B cell (primary cell): ENCODE measurements around the gene HIRIP3. TPM values are rescaled to one million over a fixed set of nuclear protein-coding genes. Genes with fewer than 3 reads are reported as not detected.

Source experiments
- ATAC-seq: fragments of 200-7000 bp; cut with Tn5 transposase; one replicate; pipeline ENCODE4 v1.10.0; 2021; ENCODE audit warnings: low read depth, mild to moderate bottlenecking, moderate number of reproducible peaks, moderate library complexity
- CTCF ChIA-PET: fragments of 350-600 bp; sonication (Branson Sonifier 250); formaldehyde crosslinking; loops from one replicate; lab custom pipeline; 2021; ENCODE audit warnings: antibody characterized with exemption, inconsistent platforms; lab: Charles Lee
- POLR2A ChIA-PET: fragments of 350-600 bp; sonication (Branson Sonifier 250); formaldehyde crosslinking; loops from one replicate; lab custom pipeline; 2021; ENCODE audit warnings: antibody characterized with exemption; lab: Charles Lee
- DNase-seq: peaks from one replicate; pipeline ENCODE4 v3.0.0; 2013
- H2AFZ ChIP-seq: 2 replicates; pipeline ENCODE4 v1.6.1; 2012; ENCODE audit warnings: mild to moderate bottlenecking, low read depth, low read length; ENCODE audit not compliant: insufficient read depth, poor library complexity, severe bottlenecking
- H3K27ac ChIP-seq, 2 donors: 1 replicate in 1 of 2; 2 replicates in 1 of 2; pipeline ENCODE4 v1.5.1; 2012 to 2013; ENCODE audit warnings: low read length in 2 of 2, mild to moderate bottlenecking in 2 of 2, moderate library complexity in 1 of 2
- H3K27me3 ChIP-seq, 4 experiments: fragments of 200-600 bp in 1 of 4; sonication (generic) in 1 of 4; replicated peaks in 1 of 4; 1 replicate in 2 of 4; 2 replicates in 2 of 4; pipeline versions ENCODE4 v1.6.1 to v1.7.0; 2013 to 2016; ENCODE audit warnings: low read length in 3 of 4, mild to moderate bottlenecking in 2 of 4, mixed read lengths in 1 of 4, moderate library complexity in 1 of 4; ENCODE audit not compliant: insufficient read depth in 4 of 4, control insufficient read depth in 3 of 4; ENCODE audit errors: control extremely low read depth in 1 of 4
- H3K36me3 ChIP-seq, 2 experiments: replicated peaks in 1 of 2; 1 replicate in 1 of 2; 2 replicates in 1 of 2; pipeline versions ENCODE4 v1.6.1 to v1.7.1; 2013; ENCODE audit warnings: low read length in 1 of 2; ENCODE audit not compliant: insufficient read depth in 2 of 2, control insufficient read depth in 1 of 2; ENCODE audit errors: control extremely low read depth in 1 of 2, extremely low read depth in 1 of 2
- H3K4me1 ChIP-seq, 2 donors: fragments of 200-600 bp in 1 of 2; sonication (generic) in 1 of 2; 1 replicate in 1 of 2; 2 replicates in 1 of 2; pipeline versions ENCODE4 v1.5.1 to v1.6.1; 2013 to 2017; ENCODE audit warnings: low read length in 2 of 2; ENCODE audit not compliant: control insufficient read depth in 2 of 2, insufficient read depth in 2 of 2
- H3K4me2 ChIP-seq: replicated peaks from 2 replicates; pipeline ENCODE3; 2012; ENCODE audit warnings: mild to moderate bottlenecking, low read depth, low read length; ENCODE audit not compliant: poor library complexity, severe bottlenecking
- H3K4me3 ChIP-seq, 5 experiments: fragments of 200-600 bp in 1 of 5; sonication (generic) in 1 of 5; 1 replicate in 3 of 5; 2 replicates in 2 of 5; pipeline versions ENCODE4 v1.5.1 to v1.7.0; 2011 to 2016; ENCODE audit warnings: low read length in 4 of 5, mild to moderate bottlenecking in 4 of 5, low read depth in 2 of 5, control low read depth in 1 of 5, moderate library complexity in 1 of 5; ENCODE audit not compliant: insufficient read depth in 1 of 5; ENCODE audit errors: control extremely low read depth in 1 of 5, extremely low read depth in 1 of 5
- H3K79me2 ChIP-seq: fragments of 200-600 bp; sonication (generic); one replicate; pipeline ENCODE4 v1.6.0; 2016; ENCODE audit warnings: low read length; ENCODE audit not compliant: control insufficient read depth, insufficient read depth
- H3K9ac ChIP-seq: fragments of 200-600 bp; sonication (generic); 2 replicates; pipeline ENCODE4 v1.6.1; 2017; ENCODE audit warnings: mild to moderate bottlenecking, low read length, moderate library complexity
- H3K9me3 ChIP-seq, 3 donors: one replicate each; pipeline versions ENCODE4 v1.6.1 to v1.7.1; 2013; ENCODE audit warnings: low read length in 2 of 3; ENCODE audit not compliant: control insufficient read depth in 2 of 3, insufficient read depth in 1 of 3; ENCODE audit errors: control extremely low read depth in 1 of 3
- H4K20me1 ChIP-seq: 2 replicates; pipeline ENCODE4 v1.6.0; 2012; ENCODE audit warnings: mild to moderate bottlenecking, low read length; ENCODE audit not compliant: insufficient read depth, control insufficient read depth, poor library complexity, severe bottlenecking
- H3K27ac Mint-ChIP-seq: one replicate; pipeline ENCODE4 v1.8.0; 2021; ENCODE audit warnings: mixed read lengths
- H3K27me3 Mint-ChIP-seq: one replicate; pipeline ENCODE4 v1.8.0; 2021; ENCODE audit warnings: mixed read lengths
- H3K4me1 Mint-ChIP-seq: one replicate; pipeline ENCODE4 v1.8.0; 2021; ENCODE audit warnings: mixed read lengths
- H3K4me3 Mint-ChIP-seq: one replicate; pipeline ENCODE4 v1.8.0; 2021; ENCODE audit warnings: mixed read lengths
- H3K9me3 Mint-ChIP-seq: one replicate; pipeline ENCODE4 v1.8.0; 2022; ENCODE audit warnings: mixed read lengths; ENCODE audit not compliant: insufficient read depth
- CTCF ChIP-seq: fragments of 200-600 bp; IDR thresholded peaks from one replicate; pipeline ENCODE4 v1.8.0; 2022; ENCODE audit warnings: antibody characterized with exemption, mild to moderate bottlenecking
- EZH2 ChIP-seq: IDR thresholded peaks from 2 replicates; pipeline ENCODE4 v1.6.1; 2012; ENCODE audit warnings: borderline replicate concordance, low read depth, mild to moderate bottlenecking, moderate library complexity, low read length; ENCODE audit not compliant: insufficient read depth, poor library complexity, severe bottlenecking
- WGBS: methylation state at CpG from one replicate; pipeline ENCODE4 v1.1.5; 2013; ENCODE audit warnings: missing lambda C conversion rate; ENCODE audit not compliant: insufficient coverage; 5-methylcytosine and 5-hydroxymethylcytosine counted together
- intact Hi-C: fragments of 100-400 bp; cut with micrococcal nuclease; formaldehyde crosslinking; loops from one replicate; pipeline ENCODE4 v1.10.0; 2022
- polyA plus RNA-seq: library from polyadenylated mRNA; depleted of rRNA; stranded (reverse); fragments of >200 nt; gene quantifications from 2 replicates; pipeline ENCODE4 v1.2.3, GENCODE V29; 2012
- total RNA-seq, 2 donors: library from RNA; stranded (reverse); fragments of 120-200 nt in 1 of 2; gene quantifications; 1 replicate in 1 of 2; 2 replicates in 1 of 2; pipeline versions ENCODE4 v1.2.3 to v1.2.4, GENCODE V29; 2013 to 2022

The HIRIP3 gene
- total and polyA plus RNA-seq, 2 donors (not counting 1 experiment from before 2014, with no cell fraction given), result 12.2 to 13.9 TPM

- no peaks in the 10 kb centered on the region for H3K27me3 ChIP-seq
- H3K79me2 ChIP-seq, result peaks cover 26% of the 10 kb centered on the region
- Mint-ChIP-seq H3K4me3 (no peak overlapping the region), H3K27me3 (no peaks in the 10 kb centered on the region), H3K9me3 (no peaks in the 10 kb centered on the region), H3K27ac (peak overlapping the region; percentile 20), H3K4me1 (peaks cover 31% of the 10 kb centered on the region)
- H3K36me3 ChIP-seq, result peaks cover 2 to 7% of the 10 kb centered on the region in 2 experiments
- no peak overlapping the region for H3K9ac ChIP-seq
- H3K27ac ChIP-seq, result no peak overlapping the region
- ATAC-seq (no peak), DNase-seq (peak; percentile 5)
- H3K4me3 ChIP-seq, result no peak overlapping the region
- H4K20me1 ChIP-seq, result peaks cover 5% of the 10 kb centered on the region
- CTCF ChIA-PET, result interaction anchor here (1.6 kb wide), 1 partner anchor 37 kb away, joined by 3 read pairs; no protein-coding TSS in a partner anchor
- H3K4me2 ChIP-seq, result no peak overlapping the region
- H3K9me3 ChIP-seq, result no peaks in the 10 kb centered on the region
- H2AFZ ChIP-seq, result no peak overlapping the region
- intact Hi-C loops, result loop anchor here (5.0 kb wide), 4 partner anchors 154 to 726 kb away; partner anchors contain the start of genes FBRS, KIF22, PAGR1 and SRCAP
- WGBS, result 100% methylated on average over 4 of the region's 8 CpGs
- peaks cover 28 to 33% of the 10 kb centered on the region in 2 donors for H3K4me1 ChIP-seq
- POLR2A ChIA-PET, result interaction anchor here (0.6 to 0.7 kb wide), 2 partner anchors 44 to 188 kb away, joined by 3 to 5 read pairs; no protein-coding TSS in a partner anchor
- TF ChIP-seq CTCF (no peak), EZH2 (no peak)
Observed at GRCh38 chr16:29971304-29971703, 24.1 kb downstream of the HIRIP3 start.

- DNase-seq (no peak), ATAC-seq (no peak)
- ChIA-PET POLR2A (no interaction called here), CTCF (no interaction called here)
- Histone ChIP-seq H3K36me3 (peaks cover 2 to 7% of the 10 kb centered on the region in 2 experiments), H4K20me1 (no peaks in the 10 kb centered on the region), H3K9me3 (no peaks in the 10 kb centered on the region), H3K27me3 (no peaks in the 10 kb centered on the region), H2AFZ (no peak overlapping the region), H3K4me1 (peaks cover 4 to 8% of the 10 kb centered on the region in 2 donors), H3K79me2 (no peaks in the 10 kb centered on the region), H3K4me2 (no peak overlapping the region), H3K27ac (no peak overlapping the region), H3K9ac (no peak overlapping the region), H3K4me3 (no peak overlapping the region)
- intact Hi-C loops, result no loop called here
- Mint-ChIP-seq H3K27me3 (no peaks in the 10 kb centered on the region), H3K9me3 (no peaks in the 10 kb centered on the region), H3K4me1 (peaks cover 9% of the 10 kb centered on the region), H3K4me3 (no peak overlapping the region), H3K27ac (no peak overlapping the region)
- WGBS, result 100% methylated on average over 3 of the region's 4 CpGs
- TF ChIP-seq EZH2, result no peak
- no peak for TF ChIP-seq CTCF
Observed at GRCh38 chr16:29968205-29968604, 27.2 kb downstream of the HIRIP3 start.
